NK-92 treated with Interleukin-12 subunit alpha and Interleukin-12 subunit beta, amount 100 ng/mL, for 24 hours (cell line): ENCODE results near the gene KCNMA1.

Experiments
- DNase-seq: peaks from one replicate; lab custom pipeline; 2025; lab: John Stamatoyannopoulos, UW

KCNMA1 gene

DNA sequence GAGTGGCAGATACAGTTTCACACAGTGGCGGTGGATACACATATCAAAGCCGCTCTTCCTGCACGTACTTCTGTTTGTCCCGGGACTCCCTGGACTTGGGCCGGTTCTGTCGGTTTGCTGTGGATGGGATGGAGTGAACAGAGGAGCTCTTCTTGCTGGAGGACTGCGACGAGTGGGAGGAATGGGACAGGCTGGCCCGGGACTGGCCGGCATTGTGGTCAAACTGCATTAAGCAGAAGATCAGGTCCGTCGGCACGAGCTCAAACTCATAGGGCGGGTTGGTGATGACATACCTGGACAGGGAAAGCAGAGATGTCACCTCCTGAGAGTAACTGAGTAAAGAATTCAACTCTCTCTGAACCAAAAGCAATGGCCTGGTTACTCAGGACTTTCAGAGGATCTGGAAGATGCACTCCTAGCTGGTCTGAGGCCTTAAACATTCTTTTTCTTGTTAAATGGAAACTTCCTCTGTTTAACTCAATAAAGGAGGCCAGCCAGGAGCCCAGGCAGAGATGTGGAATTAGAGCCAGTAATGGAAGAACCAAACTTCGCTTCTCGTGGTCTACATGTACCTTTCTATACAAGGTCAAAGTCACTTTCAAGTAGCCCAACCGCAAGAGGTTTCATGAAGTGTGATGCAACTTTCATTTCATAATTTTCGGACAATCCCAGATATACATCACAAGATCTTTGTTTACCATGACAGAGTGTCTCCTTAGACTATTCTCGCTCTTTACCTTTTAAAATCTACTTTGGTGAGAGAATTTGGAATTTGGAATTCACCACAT is 750.2 kb downstream of the KCNMA1 start:
- no peak for DNase-seq

DNA sequence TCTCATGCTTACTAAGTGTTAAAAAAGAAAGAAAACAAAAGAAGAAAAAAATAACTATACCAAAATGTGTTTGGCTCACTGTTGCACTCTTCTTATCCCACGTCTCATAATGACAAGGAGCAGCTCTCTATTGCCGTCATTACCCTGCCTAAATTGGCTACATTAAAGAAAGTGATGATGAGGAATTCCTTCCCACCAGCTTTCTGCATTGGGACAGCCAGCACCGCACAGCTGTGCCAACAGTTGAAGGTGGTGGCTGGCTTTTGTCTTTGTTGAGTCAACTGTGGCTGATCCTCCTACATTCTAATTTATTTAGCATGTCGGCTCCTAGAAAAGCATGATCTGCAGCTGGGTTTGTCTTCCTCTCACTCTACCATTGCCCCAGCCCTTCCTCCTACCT is 751.8 kb downstream of the KCNMA1 start:
- no peak for DNase-seq

DNA sequence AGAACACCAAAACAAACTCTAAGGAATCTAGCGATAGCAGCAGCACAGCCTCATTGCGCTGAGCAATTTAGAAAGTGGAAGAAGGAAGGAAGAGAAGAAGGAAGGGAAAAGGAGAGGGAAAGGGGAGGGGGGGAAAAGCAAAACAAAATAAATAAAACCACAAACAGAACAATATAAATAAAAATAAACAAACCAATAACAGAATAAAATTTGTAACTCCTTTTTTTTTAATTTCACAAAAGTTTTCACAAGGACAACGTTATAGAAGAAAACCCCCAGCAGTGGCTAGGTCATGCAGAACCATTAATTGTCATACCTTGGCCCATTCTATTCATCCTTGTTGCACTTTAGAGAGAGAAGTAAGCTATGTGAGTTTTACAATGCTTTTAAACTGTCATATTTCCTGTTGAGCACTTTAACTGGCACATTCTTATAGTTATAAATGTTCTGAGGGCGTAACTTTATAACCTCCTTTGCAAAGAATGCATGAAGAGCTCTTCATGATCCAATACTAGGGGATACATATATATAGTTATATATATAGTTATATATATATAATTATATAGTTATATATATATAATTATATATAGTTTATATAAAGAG is 752.8 kb downstream of the KCNMA1 start:
- no peak for DNase-seq

DNA sequence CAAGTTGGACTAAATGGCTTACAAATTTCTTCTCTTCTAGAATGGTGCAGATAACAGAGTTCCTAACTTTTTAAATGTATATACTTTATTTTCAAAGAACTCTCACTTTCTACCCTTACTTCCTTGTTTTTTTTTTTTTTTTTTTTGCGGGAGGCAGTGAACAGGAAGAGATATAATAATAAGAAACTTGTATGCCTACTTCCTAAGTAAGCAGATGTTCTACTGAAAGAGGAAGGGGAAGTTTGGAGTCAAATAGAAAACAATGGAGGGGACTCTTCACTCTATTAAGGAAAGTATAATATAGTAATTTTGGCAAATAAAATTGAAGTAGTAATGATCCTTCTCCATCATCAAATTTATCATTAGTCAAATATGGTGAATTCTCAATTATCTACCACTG is 754.0 kb downstream of the KCNMA1 start:
- no peak for DNase-seq

DNA sequence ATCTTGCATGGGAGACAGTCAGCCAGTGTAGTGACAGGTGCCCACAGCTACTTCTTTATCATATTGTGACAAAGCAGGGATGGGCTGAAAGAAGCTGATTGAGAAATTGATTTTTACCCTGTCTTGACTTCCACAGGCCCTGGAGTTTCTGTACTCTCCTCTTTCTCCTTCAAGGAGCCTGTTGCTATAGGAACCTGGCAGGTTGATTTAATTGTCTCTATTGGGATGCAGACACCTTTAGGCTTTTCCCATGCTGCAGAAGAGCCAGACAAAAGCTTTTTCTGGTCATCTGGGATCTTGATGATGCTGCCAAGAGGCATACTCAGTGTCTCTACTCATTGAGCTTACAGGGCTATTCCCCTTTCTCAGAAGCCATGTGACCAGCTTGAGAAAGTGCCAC is 754.8 kb downstream of the KCNMA1 start:
- DNase-seq, result no peak

DNA sequence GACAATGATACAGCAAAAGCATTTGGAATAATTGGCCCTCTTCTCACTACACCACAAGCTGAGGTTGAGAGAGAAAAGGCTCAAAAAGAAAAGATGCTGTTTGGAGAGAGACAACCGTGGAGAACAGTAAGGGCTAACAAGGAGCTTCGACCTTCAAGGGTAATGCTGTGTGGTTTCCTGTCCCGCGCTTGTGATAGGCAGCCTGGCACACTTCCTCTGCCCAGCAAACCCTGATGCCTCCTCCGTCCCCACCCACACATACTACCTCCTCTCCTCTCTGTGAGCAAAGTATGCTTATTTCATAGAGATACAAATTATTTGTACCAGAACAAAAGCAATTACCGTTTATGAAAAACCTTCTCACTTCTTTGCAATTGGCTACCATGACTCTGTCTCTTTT is 755.4 kb downstream of the KCNMA1 start:
- no peak for DNase-seq

DNA sequence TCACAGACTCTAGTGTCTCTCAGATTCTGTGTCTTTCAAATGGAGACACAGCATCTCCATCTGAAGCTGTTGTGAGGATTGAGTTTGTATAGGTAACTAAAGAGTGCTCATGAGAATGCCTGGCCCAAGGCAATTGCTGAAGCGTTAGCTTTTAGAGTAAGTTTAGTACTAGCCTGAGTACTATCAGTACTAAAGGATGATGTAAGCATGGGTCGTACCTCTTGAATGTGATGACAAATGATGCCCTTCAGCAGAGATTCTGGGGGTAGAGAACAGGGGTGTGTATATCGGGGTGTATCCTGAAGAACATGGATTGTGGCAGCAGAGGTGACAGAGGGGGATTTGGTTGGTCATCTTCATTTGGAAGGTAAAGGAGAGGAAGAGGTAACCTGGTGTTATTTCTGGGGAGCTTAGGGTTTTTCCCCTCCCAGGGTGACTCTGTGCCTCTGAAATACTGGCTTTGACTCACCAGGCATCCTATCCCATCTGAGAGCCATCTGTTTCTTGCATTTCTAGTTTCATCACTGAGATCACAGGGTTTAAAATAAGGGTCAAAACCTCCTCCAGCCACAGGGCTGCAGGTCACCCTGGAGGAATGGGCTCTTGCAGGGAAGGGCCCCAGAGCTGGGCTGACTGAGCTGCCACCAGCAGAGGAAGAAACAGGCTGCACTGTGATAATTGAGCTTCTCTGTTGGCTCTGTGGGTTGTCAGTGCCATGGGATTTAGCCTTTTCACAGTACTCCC is 756.0 kb downstream of the KCNMA1 start:
- no peak for DNase-seq

DNA sequence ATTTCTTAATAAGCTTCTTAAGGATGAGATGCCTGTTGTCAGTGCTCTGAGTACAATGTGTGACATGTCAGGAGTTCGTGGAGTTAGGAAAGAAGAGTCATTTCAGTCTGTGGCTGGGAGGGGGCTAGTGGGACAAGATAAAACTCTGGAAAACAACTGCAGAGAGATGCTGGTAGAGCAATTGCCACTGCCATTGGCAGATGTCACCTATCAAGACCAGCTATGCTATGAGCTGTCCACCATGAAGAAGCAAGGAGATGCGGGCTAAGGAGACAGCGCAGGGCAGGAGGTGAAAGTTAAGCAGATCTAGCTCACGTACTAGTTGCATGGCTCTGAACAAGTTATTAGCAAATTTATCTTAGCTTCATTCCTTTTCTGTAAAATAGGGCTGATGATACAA is 756.7 kb downstream of the KCNMA1 start:
- DNase-seq, result no peak

DNA sequence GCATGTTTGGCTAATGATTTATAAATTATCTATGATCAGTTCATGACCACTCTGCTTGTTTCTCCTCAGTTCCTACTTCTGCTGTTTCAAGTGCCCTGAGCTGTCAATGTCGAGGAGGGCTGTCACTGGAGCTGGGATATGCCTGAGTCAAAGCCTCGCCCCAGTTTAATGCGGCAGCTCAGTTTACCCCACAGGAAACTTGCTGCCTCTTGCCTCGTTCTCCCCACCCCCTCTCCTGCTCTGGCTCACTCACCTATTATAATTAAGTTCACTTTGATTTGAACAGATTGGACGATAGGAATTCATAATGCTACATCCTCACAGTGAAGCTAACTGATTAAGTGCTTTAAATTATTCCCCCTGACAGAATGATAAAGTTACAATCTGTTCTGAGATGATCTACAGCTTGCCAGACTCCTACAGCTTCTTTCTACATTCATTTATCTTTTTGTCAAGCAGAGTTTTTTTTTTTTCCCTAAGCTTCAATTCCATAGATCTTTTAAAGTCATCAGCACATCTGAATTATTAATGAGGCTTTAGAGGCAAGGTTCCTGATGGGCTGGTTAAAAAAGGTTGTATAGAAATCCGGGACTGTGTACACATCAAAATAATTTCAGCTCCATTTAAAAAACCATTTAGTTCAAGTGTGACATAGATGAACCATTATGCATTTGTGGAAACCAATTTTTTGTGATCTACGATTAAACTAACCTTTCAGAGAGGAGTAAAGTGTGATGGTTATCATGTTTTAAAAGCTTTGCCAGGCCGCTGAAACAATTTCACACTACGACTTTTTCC is 758.3 kb downstream of the KCNMA1 start:
- DNase-seq, result no peak

DNA sequence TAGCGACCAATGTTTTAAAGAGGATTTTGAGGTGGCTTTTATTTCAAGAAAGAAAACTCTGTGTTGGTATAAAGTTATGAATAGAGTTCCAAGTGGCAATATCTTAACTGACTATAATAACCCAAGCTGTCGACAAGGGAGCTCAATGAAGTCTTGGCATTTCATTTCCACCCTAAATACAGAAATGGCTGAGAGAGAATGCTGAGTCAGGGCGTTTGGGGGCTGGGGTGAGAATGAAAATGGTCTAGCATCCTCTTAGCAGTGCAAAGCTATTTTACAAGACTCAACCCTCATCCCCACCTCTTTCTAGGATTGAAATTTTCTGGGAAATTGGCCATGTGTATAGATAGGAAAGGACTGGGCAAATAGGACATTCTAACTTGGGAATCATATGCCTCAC is 759.1 kb downstream of the KCNMA1 start:
- DNase-seq, result no peak

DNA sequence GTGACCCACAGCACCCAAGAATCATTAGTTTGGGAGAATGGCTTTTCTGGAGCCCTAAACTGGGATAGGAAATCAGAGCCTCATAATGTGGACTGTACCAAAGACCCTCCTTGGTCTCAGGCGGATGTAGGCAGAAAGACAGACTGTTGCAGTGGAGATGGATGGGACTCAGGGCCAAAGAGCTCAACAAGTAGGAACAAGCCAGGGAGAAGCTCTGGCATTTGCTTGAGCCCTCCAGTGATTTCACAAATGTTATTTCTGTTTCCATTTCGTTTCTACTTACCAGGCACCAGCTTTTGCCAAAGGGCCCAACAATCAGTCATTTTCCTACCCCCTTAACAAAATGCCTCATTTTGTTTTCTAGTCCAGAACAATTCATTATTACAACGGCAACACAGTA is 762.7 kb downstream of the KCNMA1 start:
- no peak for DNase-seq

DNA sequence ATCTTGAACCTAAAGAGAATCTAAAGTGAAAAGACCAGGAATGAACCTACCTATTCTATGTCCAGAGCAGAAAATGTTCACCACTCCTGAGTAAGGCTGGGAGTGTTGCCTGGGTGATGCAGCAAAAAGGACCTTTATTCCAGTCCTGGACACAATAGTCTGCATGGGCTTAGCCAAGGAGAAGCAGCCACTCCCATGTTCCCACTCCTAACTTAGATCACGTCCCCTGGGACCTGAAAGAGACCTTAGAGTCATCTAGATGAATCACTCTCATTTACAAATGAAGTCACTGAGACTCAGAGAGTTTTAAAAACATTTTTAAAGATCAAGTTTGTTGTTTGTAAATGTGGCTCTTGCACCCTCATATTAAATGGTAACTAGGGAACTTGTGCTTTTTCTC is 763.4 kb downstream of the KCNMA1 start:
- no peak for DNase-seq

DNA sequence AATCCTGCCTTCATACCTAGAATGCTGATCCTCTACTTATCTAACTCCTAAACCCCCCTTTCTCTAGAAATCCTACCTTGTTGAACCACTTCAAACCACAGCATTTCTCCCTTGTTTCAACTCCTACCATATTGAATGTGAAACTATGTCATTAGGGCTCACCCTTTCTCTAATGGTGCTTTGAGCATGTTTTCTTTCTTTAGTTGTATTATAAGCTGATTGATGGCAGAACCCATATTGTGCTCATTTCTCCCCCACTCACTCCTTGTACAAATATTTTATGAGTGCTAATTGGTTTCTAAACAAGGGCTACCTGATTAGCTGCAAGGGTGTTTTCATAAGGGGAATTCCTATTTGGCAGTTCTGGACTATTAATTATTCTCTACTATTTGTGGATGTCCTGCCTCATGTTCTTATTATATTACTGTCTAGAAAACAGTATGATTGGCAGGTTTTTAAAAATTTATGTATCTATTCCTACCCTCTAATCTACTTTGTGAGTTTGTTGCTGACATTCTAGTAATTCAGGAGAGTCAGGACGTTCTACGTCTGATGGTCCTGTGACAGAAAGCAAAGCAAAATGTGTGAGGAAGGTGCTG is 765.8 kb downstream of the KCNMA1 start:
- no peak for DNase-seq

DNA sequence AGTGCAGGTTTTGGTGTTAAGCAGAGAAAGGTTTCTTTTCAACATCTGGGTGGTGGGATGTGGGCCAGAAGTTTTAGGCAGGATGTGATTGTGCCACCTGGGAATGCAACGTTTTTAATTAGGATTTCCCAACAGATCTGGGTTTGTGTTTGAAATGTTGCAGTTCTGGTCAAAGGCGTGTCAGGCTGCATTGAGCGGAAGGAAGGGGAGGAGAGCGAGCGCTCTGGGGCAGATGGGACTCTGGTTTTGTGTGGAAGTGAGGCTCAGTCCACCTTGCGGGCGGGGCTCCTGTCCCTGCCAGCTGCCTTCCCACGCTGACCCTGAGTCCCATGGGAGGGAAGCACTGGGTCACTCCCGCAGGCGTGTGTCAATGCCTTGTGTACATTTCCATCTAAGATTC is 767.7 kb downstream of the KCNMA1 start:
- no peak for DNase-seq

DNA sequence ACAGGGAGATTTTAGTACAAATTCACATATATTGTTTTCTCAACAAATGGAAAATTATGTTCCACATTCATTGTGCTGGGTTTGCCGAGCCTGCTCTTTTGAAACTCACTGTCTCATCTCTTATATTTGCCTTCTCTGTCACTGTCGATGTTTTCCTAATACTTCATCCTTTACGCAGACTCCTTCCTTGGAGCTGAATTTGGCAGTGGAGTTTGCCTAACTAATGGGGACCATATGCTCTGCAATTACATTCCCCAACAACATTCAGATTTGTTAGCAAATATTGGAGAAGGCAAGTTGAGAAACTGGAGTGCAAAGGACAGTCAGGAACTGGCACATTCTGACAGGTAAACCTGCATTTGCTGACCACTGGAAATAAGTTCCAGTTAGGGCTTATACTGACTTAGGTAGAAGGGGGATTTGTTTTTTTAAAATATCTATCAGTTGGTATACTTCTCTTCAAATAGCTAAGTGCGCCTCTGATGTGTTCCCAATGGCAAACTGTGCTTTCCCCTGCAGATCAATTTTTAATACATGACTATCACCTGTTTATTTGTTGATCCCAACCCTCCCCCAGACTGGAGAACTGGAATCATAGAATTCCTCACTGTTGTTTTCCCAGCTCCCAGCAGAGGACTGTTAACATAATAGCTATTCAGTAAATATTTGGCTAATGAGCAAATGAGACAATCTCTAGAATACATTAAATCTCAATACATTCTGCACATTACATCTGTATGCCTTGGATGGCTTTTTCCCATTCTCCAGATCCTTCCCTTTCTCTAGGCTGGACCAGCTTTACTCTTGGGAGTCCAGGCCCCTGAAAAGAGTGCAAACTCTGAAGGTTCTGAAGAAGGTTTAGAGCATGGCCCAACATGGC is 769.3 kb downstream of the KCNMA1 start:
- no peak for DNase-seq

DNA sequence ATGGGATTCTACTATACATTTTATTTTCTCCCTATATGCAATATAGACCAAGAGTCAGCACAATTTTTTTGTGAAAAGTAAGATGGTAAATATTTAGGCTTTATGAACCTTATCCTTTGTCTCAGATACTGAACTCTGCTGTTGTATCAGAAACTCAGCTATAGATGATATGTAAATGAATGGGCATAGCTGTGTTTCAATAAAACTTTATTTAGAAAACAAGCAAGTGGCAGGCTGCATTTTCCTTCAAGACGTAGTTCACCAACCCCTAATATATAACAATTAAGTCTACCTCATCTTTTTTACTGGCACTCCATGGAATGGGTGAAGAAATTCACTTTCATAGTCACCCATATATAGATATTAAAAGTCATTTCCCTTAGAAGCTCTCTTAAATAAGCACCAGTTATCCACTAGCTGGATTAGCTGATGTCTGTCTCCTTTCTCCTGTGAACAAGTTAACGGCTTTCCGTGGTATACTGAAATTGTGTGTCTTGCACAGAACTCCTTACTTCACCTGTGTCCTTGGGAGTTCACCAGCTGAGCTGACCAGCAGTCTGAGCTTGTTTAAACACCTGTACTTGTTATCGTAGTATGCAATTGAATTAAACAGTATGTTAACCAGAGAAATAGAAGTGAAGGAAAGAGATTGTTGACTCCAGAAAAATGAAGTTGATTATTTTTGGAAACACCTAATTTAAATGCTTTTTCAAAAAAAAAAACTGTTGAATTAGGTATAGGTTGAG is 770.6 kb downstream of the KCNMA1 start:
- no peak for DNase-seq

DNA sequence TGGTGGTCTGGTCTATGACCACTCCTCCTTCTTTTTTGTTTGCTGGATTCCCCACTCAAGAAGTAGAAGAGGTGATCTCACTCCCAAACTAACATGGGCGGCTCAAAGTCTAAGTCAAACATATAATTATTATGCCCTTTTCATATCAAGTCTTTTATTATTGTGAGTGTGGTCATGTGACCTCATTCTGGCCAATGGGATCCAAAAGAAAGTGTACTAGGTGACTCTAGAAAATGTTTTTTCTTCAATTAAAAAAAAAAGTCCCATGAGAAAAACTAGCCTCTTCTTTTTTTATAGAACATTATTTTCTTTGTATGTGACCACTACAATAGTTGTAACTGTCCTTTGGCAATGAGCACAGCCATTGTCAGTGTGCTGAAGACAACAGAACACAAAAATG is 772.7 kb downstream of the KCNMA1 start:
- no peak for DNase-seq

DNA sequence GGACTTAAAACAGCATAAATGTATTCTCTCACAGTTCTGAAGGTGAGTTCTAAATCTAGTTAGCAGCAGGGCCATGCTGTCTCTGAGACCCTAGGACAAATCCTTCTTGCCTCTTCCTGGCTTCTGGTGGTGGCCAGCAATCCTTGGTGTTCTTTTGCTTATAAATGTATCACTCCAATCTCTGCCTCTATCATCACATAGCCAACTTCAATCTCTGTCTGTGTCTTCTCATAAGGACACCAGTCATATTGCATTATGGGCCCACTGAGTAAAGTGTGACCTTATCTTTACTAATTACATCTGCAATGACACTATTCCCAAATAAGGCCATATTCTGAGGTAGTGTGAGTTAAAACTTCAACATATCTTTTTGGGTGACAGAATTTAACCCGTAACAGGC is 778.9 kb downstream of the KCNMA1 start:
- DNase-seq, result no peak

DNA sequence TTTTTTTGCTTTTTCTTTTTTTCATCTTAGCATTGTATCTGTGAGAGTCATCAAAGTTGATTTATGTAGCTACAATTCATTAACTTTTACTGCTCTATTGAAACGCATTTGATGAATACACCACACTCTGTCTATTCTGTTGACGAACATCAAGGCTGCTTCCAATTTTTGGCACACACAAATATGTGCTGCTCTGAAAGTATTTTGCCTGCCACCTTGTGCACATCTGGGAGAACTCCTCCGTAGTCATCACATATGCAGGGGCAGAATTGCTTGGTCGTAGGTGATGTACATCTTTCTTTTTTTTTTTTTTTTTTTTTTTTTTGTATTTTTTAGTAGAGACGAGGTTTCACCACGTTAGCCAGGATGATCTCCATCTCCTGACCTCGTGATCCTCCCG is 796.8 kb downstream of the KCNMA1 start:
- no peak for DNase-seq

DNA sequence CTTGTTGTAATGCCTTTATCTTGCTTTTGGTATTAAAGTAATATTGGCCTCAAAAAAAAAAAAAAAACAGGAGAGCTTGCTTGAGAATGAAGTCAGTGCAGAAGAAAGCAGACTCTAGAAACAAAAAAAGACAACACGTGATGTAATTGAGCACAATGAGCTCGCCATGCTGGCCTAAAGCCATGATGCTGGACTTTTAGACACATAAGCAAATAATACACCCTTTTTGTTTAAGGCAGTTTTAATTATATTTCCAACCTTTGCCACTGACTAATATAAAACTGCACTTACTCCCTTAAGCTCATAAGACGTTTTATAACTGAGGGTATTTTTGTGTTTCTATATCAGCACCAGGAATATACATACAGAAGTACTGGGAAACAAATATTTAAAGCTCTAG is 798.3 kb downstream of the KCNMA1 start:
- no peak for DNase-seq
